Stimulated activated CD8-positive, alpha-beta memory T cell treated with anti-CD3 and anti-CD28 coated beads, Interleukin-15, amount 100 ng/mL, for 1 hour (primary cell): Measurements from ENCODE around the gene LRCH1.

Experiments used
- DNase-seq: peaks from one replicate; pipeline ENCODE4 v3.0.0-alpha.2; 2020; ENCODE audit warnings: low read depth

Gene LRCH1

DNA sequence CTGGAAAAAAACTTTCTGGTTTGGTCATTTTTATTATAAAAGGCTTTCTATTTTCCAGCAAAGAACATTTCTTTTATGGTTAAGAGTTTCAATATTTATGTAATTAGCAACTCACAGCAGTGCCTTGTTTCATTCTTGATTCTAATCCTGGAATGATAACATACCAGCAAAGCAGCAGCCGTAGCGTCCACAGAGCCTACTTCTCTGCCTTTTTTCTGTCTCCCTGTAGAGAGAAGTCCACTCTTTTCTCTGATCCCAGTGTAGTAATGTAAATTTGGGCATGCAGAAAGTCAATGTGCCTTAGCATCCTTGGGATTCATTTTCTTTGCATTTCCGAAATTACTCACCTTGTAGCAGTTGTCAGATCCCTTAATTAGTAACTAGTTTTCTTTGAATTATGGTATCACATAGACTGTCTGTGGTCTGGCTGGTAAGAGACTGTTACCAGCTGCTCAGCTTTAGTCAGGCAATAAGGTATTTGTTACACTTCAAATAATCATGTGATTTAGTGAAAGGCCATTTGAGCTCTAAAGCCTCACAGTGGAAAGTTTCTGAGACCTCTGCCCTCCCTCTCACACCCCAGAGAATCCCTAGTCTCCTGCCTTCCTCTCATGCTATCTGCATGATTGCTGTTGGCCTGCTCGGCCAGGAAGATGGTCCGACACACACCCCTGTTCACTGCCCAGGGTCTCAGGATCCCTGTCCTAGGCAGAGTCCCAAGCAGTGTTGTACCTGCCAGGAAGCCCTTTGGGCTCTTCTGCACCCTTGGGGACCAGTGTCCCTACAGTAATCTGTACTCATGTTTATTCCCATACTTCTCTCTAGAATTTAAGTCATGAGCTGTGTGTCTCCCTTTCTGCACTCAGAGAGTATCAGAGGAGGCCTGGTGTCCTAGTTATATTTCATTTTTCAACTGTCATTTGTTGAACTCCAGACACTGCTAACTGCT, 86.3 kb downstream of the LRCH1 start:
- DNase-seq: no peak

DNA sequence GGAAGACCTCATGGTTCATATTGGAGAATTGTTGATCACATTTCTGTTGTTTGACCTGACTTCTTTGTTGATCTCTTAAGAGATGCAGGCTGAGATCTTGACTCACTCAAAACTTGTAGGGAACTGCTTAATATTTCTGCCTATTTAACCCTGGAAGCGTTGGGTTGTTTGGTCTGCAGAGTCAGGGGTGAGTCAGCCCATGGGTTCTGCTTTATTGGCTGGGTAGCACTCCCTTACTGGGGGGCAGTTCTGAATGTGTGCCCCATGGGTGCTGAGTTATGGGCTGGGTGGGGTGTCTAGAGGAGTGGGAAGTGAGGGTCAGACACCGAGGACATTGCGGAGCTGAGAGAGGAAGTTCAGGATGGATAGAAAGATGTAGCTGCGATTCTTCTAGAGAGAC, 87.9 kb downstream of the LRCH1 start:
- DNase-seq: no peak

DNA sequence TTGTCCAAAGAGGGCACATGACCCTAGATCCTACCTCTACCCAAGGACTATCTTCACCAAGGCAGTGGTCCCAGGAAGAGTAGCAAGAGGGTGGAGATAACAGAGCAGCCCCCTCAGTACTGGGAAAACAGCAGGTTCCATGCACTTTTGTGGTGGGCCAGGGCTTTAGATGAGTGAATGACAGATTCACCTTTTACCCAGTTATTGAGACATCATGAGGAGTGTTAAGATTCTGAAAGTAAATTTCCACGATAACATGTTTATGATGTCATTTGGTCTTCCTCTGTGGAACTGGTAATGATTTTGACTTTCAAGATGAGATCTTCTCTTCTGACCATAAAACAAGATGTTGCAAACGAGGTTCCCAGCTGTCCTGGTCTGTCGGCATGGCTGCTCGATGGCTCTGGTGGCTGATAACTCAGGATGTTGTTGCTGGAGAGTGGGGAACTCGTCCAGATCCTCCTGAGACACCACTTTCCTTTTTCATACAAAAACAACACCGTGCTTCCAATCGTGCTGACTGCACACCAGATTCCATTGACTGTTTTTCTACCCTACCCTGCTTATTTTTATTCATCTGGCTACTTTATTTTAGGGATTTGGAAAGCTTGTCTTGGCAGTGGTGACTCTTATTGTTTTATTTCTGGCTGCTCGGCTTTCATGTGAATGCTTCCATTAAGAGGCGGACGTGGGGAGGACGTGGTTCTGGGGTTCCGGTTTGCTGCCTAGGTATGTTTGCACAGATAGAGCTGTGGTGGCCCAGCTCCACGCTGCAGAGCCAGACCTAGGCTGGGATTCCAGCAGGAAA, 88.5 kb downstream of the LRCH1 start:
- no peak for DNase-seq

DNA sequence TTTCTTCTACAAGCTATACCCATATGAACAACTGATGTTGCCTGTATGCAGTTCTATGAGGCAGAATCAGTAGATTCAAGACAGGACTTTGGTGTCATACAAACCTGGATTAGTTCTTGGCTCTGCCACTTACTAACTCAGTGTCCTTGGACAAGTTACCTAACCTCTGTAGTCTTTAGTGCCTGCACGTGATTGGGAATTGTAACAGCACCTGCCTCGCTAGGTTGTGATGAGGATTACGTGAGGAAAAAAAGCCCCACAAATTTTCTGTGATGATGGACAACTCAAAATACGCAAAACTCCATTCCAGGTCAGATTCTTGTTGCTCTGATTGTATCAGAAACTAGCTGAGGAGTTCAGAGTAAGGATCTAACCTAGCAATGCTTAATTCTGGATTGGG, 89.3 kb downstream of the LRCH1 start:
- no peak for DNase-seq

- no peak for DNase-seq
Measured at GRCh38 chr13:46643165-46643777, 90.3 kb downstream of the LRCH1 start.

DNA sequence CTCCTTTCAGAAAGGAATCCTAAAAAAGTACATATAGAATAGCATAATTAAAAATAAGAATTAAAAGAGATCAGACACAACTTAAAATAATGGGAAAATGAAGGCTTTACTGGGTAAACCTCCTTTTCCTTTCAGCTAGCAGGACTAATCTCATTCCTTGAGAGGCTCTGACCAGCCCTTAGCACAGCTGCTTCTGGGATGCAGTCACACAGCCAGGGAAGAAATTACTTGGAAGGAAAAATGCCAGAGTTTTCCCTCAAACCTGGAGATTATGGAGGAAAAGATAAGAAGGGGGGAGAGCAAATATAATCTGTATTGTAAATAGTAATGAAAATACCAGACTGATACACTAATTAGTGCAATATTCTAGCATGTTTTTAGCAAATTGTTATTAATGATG, 91.8 kb downstream of the LRCH1 start:
- DNase-seq: no peak

DNA sequence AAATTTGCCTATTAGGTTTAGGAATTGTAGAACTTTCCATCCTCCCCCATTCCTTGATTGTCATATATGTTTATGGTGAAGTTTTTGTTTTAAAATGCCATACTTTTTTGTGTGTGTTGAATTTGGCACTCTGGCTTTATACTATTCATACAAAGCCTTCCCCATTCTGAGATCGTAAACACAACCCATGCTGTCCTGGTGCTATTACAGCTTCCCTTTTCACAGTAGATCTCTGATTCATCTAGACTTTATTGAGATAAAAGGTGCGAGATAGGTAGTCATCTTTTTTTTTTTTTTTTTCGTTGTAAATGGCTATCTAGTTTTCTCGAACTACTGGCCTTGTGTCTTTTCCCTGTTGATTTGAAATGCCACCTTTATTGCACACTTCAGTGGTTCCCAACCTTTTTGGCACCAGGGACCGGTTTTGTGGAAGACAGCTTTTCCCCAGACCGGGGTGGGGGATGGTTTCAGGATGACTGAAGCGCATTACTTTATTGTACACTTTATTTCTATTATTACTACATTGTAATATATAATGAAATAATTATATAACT, 94.6 kb downstream of the LRCH1 start:
- DNase-seq: no peak

GRCh38 chr13:46648166-46648607, 95.2 kb downstream of the LRCH1 start:
- no peak for DNase-seq

DNA sequence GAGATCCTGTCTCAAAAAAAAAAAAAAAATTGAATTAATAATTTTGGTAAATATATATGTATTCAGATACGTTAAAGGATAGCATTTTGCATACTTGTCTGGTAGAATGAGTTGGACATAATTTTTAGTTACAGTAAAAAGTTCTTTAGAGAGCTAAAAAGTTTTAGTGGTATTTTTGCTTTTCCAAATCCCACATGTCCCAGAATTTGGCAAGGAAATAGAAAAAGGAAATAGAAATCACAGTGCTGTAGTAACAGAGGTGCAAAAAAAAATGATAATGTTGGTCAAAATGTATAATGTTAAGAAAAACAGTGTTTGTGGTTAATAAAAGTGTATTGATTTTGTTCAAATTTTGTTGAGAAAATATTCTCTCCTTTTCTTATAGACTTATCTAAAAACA, 96.8 kb downstream of the LRCH1 start:
- DNase-seq: no peak

DNA sequence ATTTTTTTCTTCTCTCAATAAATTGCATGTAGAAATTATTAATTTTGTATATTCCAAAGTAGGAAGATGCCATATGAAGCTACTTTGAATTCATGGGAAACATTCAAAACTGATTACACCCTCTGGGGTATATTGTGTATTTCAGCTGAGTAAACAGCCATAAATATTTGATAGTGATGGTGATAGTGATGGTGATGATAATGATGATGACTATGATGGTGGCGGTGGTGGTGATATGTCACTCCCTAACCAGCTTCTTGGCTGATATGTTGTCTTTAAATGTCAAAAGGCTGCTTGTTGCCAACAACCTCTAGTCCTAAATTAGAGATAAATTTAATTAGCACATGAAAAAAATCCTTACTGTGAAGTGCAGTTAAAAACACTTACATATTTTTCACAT, 102.0 kb downstream of the LRCH1 start:
- DNase-seq: no peak

GRCh38 chr13:46655377-46656180, 102.6 kb downstream of the LRCH1 start:
- DNase-seq: no peak

DNA sequence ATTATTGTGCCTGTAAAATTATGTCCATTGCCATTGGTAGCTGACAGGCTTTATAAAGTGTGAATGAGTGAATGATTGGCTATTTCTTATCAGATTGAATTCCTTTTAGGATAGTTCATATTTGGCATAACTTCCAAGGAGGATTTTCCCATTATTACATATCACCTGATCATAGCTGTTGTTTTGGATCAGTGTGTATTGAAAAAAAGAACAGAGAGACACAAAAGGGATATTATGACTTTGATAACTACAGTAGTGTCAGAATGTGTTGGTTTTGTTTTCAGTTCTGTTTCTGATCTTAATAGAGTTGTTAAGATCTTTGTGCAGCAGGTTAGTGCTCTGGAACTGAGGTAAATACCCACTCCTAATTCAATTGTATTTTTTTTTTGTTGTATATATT, 103.8 kb downstream of the LRCH1 start:
- no peak for DNase-seq

DNA sequence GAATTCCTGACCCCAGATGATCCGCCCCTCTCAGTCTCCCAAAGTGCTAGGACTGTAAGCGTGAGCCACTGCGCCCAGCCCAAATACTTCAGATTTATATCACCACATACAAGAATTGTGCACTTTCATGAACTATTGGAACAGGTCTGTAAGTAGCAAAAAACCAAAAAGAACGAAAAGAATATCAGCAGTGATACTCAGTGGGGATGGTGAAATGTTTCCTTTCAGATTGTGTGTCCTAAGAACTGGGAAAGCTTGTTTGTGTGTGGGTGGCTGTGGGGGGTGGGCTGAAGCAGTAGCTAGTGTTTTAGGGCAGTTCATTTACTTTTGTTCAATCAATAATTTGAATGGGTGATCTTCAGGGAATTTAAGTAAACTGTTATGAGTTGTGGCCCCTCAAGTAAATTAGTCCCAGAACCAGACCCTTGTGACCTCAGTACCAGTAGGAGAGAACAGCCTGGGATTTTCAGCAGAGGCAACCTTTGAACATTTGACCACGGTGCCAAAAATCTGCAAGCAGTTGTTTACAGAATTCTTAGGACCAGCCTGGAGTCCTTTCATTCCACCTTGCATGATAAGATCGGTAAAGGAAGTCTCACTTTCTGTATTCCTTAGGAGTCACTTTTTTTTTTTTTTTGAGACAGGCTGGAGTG, 106.6 kb downstream of the LRCH1 start:
- DNase-seq: no peak

- DNase-seq: no peak
Measured at GRCh38 chr13:46660416-46660815, 107.4 kb downstream of the LRCH1 start.

DNA sequence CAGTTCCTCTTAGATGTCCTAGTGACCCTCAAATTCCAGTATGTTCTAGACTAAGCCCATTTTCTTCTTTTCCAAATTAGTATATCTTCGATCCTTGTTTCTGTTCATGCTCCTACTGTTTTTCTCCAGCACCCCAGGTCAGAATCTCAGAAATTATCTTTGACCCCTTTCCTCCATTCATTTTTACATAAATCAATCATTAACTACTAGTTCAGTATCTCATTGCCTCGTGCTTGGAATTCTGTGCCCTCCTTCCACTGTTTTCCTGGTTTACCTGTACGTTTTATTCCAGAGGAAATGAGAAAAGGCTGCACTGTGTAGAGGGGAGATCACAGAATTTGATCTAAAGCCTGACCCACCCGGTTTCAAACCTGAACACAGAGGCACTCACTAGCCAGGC, 107.9 kb downstream of the LRCH1 start:
- DNase-seq: no peak

DNA sequence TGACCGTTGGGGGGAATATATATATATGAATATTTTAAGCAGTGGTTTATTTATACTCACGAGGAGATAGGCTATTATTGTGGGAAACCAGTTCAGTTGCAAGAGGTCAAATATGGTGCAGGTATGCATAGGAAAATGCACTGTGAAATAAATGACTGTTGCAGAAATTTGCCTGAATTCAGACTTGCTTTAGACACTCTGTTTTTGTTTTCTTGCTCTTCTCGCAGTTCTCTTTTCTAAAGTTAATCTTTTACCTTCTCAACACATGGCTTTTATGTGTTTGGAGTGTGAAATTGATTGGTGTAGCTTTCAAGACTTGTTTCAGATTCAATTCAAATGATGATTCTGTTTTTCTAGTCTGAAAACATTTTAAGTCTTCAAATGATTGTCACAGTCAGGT, 109.7 kb downstream of the LRCH1 start:
- DNase-seq: no peak

DNA sequence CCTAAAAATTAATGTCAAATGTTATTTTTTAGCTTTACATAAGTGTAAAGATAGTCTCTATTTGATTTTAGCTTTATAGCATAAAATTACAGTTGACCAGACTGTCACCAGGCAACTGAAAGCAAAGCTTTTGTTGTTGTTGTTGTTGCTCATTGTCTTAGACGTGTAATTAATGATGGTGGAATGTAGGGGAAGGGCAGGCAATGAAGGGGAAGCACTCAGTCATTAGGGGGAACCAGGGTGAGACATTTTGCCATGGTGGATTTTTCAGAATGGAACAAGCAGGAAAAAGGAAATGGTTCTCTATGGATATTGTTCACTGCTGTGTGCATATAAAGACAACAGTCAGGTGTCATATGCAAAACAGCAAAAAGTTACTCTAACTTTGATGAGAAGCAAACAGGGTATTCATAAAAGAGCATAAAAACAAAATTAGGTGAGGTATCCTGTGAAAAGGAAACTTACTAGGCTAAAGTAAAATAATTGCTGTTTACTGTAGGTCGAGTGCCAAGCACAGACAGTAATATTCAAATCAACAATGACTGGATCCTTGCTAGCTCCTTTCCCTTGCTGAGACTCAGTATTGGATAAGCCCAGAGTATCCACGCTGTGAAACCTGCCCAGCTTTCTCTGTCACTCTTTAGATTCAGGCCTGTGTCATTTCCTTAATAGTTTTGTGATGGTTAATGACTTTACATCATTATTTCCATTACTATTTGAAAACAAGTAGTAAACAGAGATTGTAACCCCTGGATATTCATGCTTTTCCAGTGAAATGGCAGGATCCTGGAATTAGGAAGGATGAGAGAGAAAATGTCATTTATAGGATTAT, 110.5 kb downstream of the LRCH1 start:
- DNase-seq: no peak

GRCh38 chr13:46664195-46664594, 111.2 kb downstream of the LRCH1 start:
- DNase-seq: no peak

- DNase-seq: no peak
Measured at GRCh38 chr13:46665248-46665632, 112.3 kb downstream of the LRCH1 start.
